ENCODE results near the gene SAYSD1. TPM values are rescaled to one million over a fixed set of nuclear protein-coding genes. Genes with fewer than 3 reads are reported as not detected.

The SAYSD1 gene
- total RNA-seq, 1 donor from 2014 or later = 11.3 TPM

- Histone ChIP-seq H3K36me3 (ENCODE audit: control insufficient read depth, insufficient read depth, low read length) (no peaks in the 10 kb centered on the region), H3K27me3 (ENCODE audit: control insufficient read depth, insufficient read depth, low read length) (no peaks in the 10 kb centered on the region), H3K4me3 (ENCODE audit: low read depth, low read length) (no peak overlapping the region)
- no peak for TF ChIP-seq CTCF (IDR thresholded peaks at IDR 0.05; ENCODE audit: insufficient read depth, low read length, poor library complexity, severe bottlenecking)
- DNase-seq (ENCODE audit: low read depth) = no peak
Observed at GRCh38 chr6:39152262-39152661, 37.3 kb upstream of the SAYSD1 start.

- DNase-seq (ENCODE audit: low read depth) = no peak
- Histone ChIP-seq H3K36me3 (ENCODE audit: control insufficient read depth, insufficient read depth, low read length) (no peaks in the 10 kb centered on the region), H3K27me3 (ENCODE audit: control insufficient read depth, insufficient read depth, low read length) (no peaks in the 10 kb centered on the region), H3K4me3 (ENCODE audit: low read depth, low read length) (no peak overlapping the region)
- no peak for TF ChIP-seq CTCF (IDR thresholded peaks at IDR 0.05; ENCODE audit: insufficient read depth, low read length, poor library complexity, severe bottlenecking)
Observed at GRCh38 chr6:39151211-39151610, 36.2 kb upstream of the SAYSD1 start.

- no peaks in the 10 kb centered on the region for H3K36me3 ChIP-seq (ENCODE audit: control insufficient read depth, insufficient read depth, low read length)
- DNase-seq (ENCODE audit: low read depth) = no peak
- no peak overlapping the region for H3K4me3 ChIP-seq (ENCODE audit: low read depth, low read length)
- no peak for TF ChIP-seq CTCF (IDR thresholded peaks at IDR 0.05; ENCODE audit: insufficient read depth, low read length, poor library complexity, severe bottlenecking)
- H3K27me3 ChIP-seq (ENCODE audit: control insufficient read depth, insufficient read depth, low read length) = no peaks in the 10 kb centered on the region
Observed at GRCh38 chr6:39144481-39145173, 29.6 kb upstream of the SAYSD1 start.

GRCh38 chr6:39143238-39143930 lies 28.4 kb upstream of the SAYSD1 start:
- Histone ChIP-seq H3K4me3 (ENCODE audit: low read depth, low read length) (no peak overlapping the region), H3K27me3 (ENCODE audit: control insufficient read depth, insufficient read depth, low read length) (no peaks in the 10 kb centered on the region), H3K36me3 (ENCODE audit: control insufficient read depth, insufficient read depth, low read length) (no peaks in the 10 kb centered on the region)
- no peak for DNase-seq (ENCODE audit: low read depth)
- no peak for TF ChIP-seq CTCF (IDR thresholded peaks at IDR 0.05; ENCODE audit: insufficient read depth, low read length, poor library complexity, severe bottlenecking)

GRCh38 chr6:39140556-39141167 lies 25.7 kb upstream of the SAYSD1 start:
- no peak for DNase-seq (ENCODE audit: low read depth)
- Histone ChIP-seq H3K27me3 (ENCODE audit: control insufficient read depth, insufficient read depth, low read length) (no peaks in the 10 kb centered on the region), H3K36me3 (ENCODE audit: control insufficient read depth, insufficient read depth, low read length) (no peaks in the 10 kb centered on the region), H3K4me3 (ENCODE audit: low read depth, low read length) (no peak overlapping the region)
- TF ChIP-seq CTCF (IDR thresholded peaks at IDR 0.05; ENCODE audit: insufficient read depth, low read length, poor library complexity, severe bottlenecking) = no peak
